Testis (tissue), 3 donors: ENCODE data around the gene CD3E. TPM values are rescaled to one million over a fixed set of nuclear protein-coding genes. Genes with fewer than 3 reads are reported as not detected.

Source experiments
- DNase-seq: peaks from one replicate; pipeline ENCODE4 v3.0.0-alpha.2; 2019
- H3K27ac ChIP-seq, 2 donors: fragments of 200-600 bp; sonication (generic); one replicate each; pipeline ENCODE4 v1.5.1; 2019
- H3K27me3 ChIP-seq: fragments of 200-600 bp; sonication (generic); one replicate; pipeline ENCODE4 v1.5.1; 2019
- H3K36me3 ChIP-seq: fragments of 200-600 bp; sonication (generic); one replicate; pipeline ENCODE4 v1.5.1; 2017; ENCODE audit warnings: low read depth; ENCODE audit errors: missing control alignments
- H3K4me1 ChIP-seq: fragments of 200-600 bp; sonication (generic); one replicate; pipeline ENCODE4 v1.5.1; 2019
- H3K4me3 ChIP-seq, 2 donors: fragments of 200-600 bp; sonication (generic); one replicate each; pipeline ENCODE4 v1.5.1; 2017 to 2019
- H3K9me3 ChIP-seq: fragments of 200-600 bp; sonication (generic); one replicate; pipeline ENCODE4 v1.5.1; 2017
- POLR2A ChIP-seq: fragments of 450-650 bp; IDR thresholded peaks from one replicate; pipeline ENCODE4 v1.6.1; 2017; ENCODE audit warnings: antibody characterized with exemption, mild to moderate bottlenecking, moderate library complexity
- WGBS, 2 donors: methylation state at CpG; one replicate each; pipeline ENCODE4 v1.1.5; 2018; 5-methylcytosine and 5-hydroxymethylcytosine counted together
- intact Hi-C: fragments of 100-400 bp; cut with DNase I; formaldehyde crosslinking; loops from one replicate; pipeline ENCODE4 v1.15.1; 2023; ENCODE audit warnings: low total_unique reads
- polyA plus RNA-seq: library from polyadenylated mRNA; stranded (reverse); fragments of 350-450 nt; fragmentation: Illumina TruSeq; extraction: RNeasy Lipid Tissue Mini Kit (QIAGEN cat#74804); gene quantifications from one replicate; pipeline ENCODE4 v1.2.3, GENCODE V29; 2014; ENCODE audit warnings: low read depth, low replicate concordance; ENCODE audit not compliant: insufficient read depth
- total RNA-seq, 2 donors: library from RNA; depleted of rRNA; stranded (reverse); fragments of >200 nt; gene quantifications; one replicate each; pipeline ENCODE4 v1.2.3, GENCODE V29; 2016
- TF ChIP-seq, protein P1 (sequence below), 3 experiments: fragments of 450-650 bp in 2 of 3; fragments of 200-600 bp in 1 of 3; sonication (generic) in 1 of 3; IDR thresholded peaks; one replicate each; pipeline ENCODE4 v1.5.1; 2016 to 2019; ENCODE audit warnings: antibody characterized with exemption in 3 of 3, mild to moderate bottlenecking in 2 of 3, moderate library complexity in 1 of 3

Gene CD3E
- total and polyA plus RNA-seq, 3 donors from 2014 or later = 0.50 to 6.1 TPM; not detected in 1

GRCh38 chr11:118322721-118323120 is 18.2 kb downstream of the CD3E start:
- intact Hi-C loops = no loop called here

GRCh38 chr11:118325283-118325682 is 20.8 kb downstream of the CD3E start:
- H3K27ac ChIP-seq = no peak overlapping the region
- H3K4me1 ChIP-seq = no peaks in the 10 kb centered on the region
- intact Hi-C loops = no loop called here
- H3K27me3 ChIP-seq = no peaks in the 10 kb centered on the region
- no peak for TF ChIP-seq POLR2A
- TF ChIP-seq, protein P1, sequence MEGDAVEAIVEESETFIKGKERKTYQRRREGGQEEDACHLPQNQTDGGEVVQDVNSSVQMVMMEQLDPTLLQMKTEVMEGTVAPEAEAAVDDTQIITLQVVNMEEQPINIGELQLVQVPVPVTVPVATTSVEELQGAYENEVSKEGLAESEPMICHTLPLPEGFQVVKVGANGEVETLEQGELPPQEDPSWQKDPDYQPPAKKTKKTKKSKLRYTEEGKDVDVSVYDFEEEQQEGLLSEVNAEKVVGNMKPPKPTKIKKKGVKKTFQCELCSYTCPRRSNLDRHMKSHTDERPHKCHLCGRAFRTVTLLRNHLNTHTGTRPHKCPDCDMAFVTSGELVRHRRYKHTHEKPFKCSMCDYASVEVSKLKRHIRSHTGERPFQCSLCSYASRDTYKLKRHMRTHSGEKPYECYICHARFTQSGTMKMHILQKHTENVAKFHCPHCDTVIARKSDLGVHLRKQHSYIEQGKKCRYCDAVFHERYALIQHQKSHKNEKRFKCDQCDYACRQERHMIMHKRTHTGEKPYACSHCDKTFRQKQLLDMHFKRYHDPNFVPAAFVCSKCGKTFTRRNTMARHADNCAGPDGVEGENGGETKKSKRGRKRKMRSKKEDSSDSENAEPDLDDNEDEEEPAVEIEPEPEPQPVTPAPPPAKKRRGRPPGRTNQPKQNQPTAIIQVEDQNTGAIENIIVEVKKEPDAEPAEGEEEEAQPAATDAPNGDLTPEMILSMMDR (IDR thresholded peaks at IDR 0.05) = no peak
- H3K36me3 ChIP-seq = no peaks in the 10 kb centered on the region
- DNase-seq = no peak
- H3K9me3 ChIP-seq = no peaks in the 10 kb centered on the region
- H3K4me3 ChIP-seq = no peak overlapping the region

More at GRCh38 chr11:118322721-118323120, 18.2 kb downstream of the CD3E start:
- Histone ChIP-seq H3K4me1 (no peaks in the 10 kb centered on the region), H3K36me3 (no peaks in the 10 kb centered on the region), H3K27ac (no peak overlapping the region), H3K27me3 (no peaks in the 10 kb centered on the region), H3K9me3 (no peaks in the 10 kb centered on the region), H3K4me3 (no peak overlapping the region)
- TF ChIP-seq, protein P1 (IDR thresholded peaks at IDR 0.05) = no peak
- no peak for TF ChIP-seq POLR2A
- no peak for DNase-seq
- 94 to 96% methylated on average over 19 of the region's 19 CpGs for WGBS, 2 donors

DNA sequence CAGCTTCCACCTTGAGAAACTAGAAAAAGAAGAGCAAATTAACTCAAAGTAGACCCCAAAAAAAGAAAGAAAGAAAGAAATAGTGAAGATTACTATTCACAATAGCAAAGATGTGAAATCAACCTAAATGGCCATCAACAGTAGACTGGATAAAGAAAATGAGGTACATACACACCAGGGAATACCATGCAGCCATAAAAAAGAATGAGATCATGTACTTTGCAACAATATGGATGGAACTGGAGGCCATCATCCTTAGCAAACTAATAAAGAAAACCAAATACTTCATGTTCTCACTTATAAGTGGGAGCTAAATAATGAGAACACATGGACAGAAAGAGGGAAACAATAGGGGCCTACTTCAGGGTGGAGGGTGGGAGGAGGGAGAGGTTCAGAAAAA is 24.2 kb downstream of the CD3E start:
- Histone ChIP-seq H3K4me1 (no peaks in the 10 kb centered on the region), H3K27ac (no peak overlapping the region), H3K9me3 (no peaks in the 10 kb centered on the region), H3K27me3 (no peaks in the 10 kb centered on the region), H3K36me3 (no peaks in the 10 kb centered on the region), H3K4me3 (no peak overlapping the region)
- intact Hi-C loops = no loop called here
- DNase-seq = no peak
- TF ChIP-seq, protein P1 (IDR thresholded peaks at IDR 0.05) = no peak
- no peak for TF ChIP-seq POLR2A

DNA sequence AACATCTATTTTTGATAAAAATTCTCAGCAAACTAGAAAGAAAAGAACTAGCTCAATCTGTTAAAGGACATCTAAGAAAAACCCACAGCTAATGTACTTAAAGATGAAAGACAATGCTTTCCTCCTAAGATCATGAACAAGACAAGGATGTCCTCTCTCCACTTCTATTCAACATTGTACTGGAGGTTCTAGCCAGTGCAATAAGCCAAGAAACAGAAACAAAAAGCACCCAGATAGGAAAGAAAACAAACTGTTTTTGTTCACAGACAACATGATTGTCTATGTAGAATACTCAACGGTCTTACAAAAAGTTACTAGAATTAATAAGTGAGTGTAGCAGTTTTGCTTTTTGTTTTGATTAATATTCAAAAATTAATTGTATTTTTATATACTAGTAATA is 30.2 kb downstream of the CD3E start:
- H3K27ac ChIP-seq = no peak overlapping the region
- H3K36me3 ChIP-seq = no peaks in the 10 kb centered on the region
- H3K27me3 ChIP-seq = no peaks in the 10 kb centered on the region
- H3K4me3 ChIP-seq = no peak overlapping the region
- TF ChIP-seq, protein P1 (IDR thresholded peaks at IDR 0.05) = no peak
- TF ChIP-seq POLR2A = no peak
- intact Hi-C loops = no loop called here
- no peak for DNase-seq
- WGBS, 2 donors = 66 to 81% methylated on average over 1 of the region's 1 CpG
- H3K9me3 ChIP-seq = no peaks in the 10 kb centered on the region
- no peaks in the 10 kb centered on the region for H3K4me1 ChIP-seq

- TF ChIP-seq, protein P1 (IDR thresholded peaks at IDR 0.05) = no peak
- TF ChIP-seq POLR2A = no peak
- H3K27me3 ChIP-seq = no peaks in the 10 kb centered on the region
- H3K4me1 ChIP-seq = no peaks in the 10 kb centered on the region
- no peaks in the 10 kb centered on the region for H3K36me3 ChIP-seq
- no peak overlapping the region for H3K27ac ChIP-seq
- no peaks in the 10 kb centered on the region for H3K9me3 ChIP-seq
- intact Hi-C loops = no loop called here
- 70 to 82% methylated on average over 7 of the region's 7 CpGs for WGBS, 2 donors
- H3K4me3 ChIP-seq = no peak overlapping the region
- DNase-seq = no peak
These were observed 34.1 kb downstream of the CD3E start for GRCh38 chr11:118338637-118339061.
